OCI-LY1 (cell line): ENCODE measurements around the gene C2orf68.
A peak's percentile ranks its signal among the peaks of the same experiment; 100 is the strongest.

Source experiments
- H2AFZ ChIP-seq: fragments of 200-600 bp; sonication (generic), shearing (Covaris generic); 2 replicates; pipeline ENCODE4 v1.6.0; 2014; ENCODE audit warnings: antibody characterized with exemption, mild to moderate bottlenecking, low read length
- H3F3A ChIP-seq: fragments of 200-600 bp; sonication (generic), shearing (Covaris generic); 2 replicates; pipeline ENCODE4 v1.6.0; 2014; ENCODE audit warnings: mild to moderate bottlenecking, antibody characterized with exemption, low read length, moderate library complexity; ENCODE audit not compliant: insufficient read depth
- H3K27ac ChIP-seq: fragments of 200-600 bp; sonication (generic); 2 replicates; pipeline ENCODE4 v1.5.1; 2014; ENCODE audit warnings: low read length, mixed run types, mild to moderate bottlenecking, low read depth; ENCODE audit not compliant: poor library complexity, severe bottlenecking
- H3K27me3 ChIP-seq: fragments of 200-600 bp; sonication (generic); 2 replicates; pipeline ENCODE4 v1.6.0; 2014; ENCODE audit warnings: antibody characterized with exemption, mild to moderate bottlenecking, low read length, moderate library complexity; ENCODE audit not compliant: insufficient read depth
- H3K36me3 ChIP-seq: fragments of 200-600 bp; sonication (generic); 2 replicates; pipeline ENCODE4 v1.6.1; 2014; ENCODE audit warnings: mild to moderate bottlenecking, antibody characterized with exemption, low read length, moderate library complexity, mixed read lengths; ENCODE audit not compliant: insufficient read depth
- H3K4me1 ChIP-seq: fragments of 200-600 bp; sonication (generic); 2 replicates; pipeline ENCODE4 v1.5.1; 2014; ENCODE audit warnings: mild to moderate bottlenecking, low read length, moderate library complexity; ENCODE audit not compliant: insufficient read depth, severe bottlenecking
- H3K4me2 ChIP-seq: fragments of 200-600 bp; sonication (generic), shearing (Covaris generic); 2 replicates; pipeline ENCODE4 v1.6.1; 2014; ENCODE audit warnings: low read length
- H3K4me3 ChIP-seq: fragments of 200-600 bp; sonication (generic); 2 replicates; pipeline ENCODE4 v1.5.1; 2014; ENCODE audit warnings: low read length, low read depth, mild to moderate bottlenecking, mixed read lengths; ENCODE audit not compliant: poor library complexity, severe bottlenecking
- H3K79me2 ChIP-seq: fragments of 200-600 bp; shearing (Covaris generic); 2 replicates; pipeline ENCODE4 v1.6.1; 2016; ENCODE audit warnings: mixed run types, low read length, mixed read lengths; ENCODE audit not compliant: insufficient read depth
- H3K9ac ChIP-seq: fragments of 200-600 bp; sonication (generic), shearing (Covaris generic); 2 replicates; pipeline ENCODE4 v1.6.1; 2014; ENCODE audit warnings: mild to moderate bottlenecking, low read length, mixed read lengths
- H3K9me2 ChIP-seq: fragments of 200-600 bp; sonication (generic), shearing (Covaris generic); 2 replicates; pipeline ENCODE4 v1.6.1; 2014; ENCODE audit warnings: low read depth, mild to moderate bottlenecking, low read length, mixed read lengths
- H3K9me3 ChIP-seq: fragments of 200-600 bp; shearing (Covaris generic); 2 replicates; pipeline ENCODE4 v1.6.1; 2014; ENCODE audit warnings: low read length, mixed read lengths
- H4K20me1 ChIP-seq: fragments of 200-600 bp; sonication (generic), shearing (Covaris generic); 2 replicates; pipeline ENCODE4 v1.6.0; 2016; ENCODE audit warnings: mild to moderate bottlenecking, low read length; ENCODE audit not compliant: insufficient read depth
- EZH2 ChIP-seq: fragments of 200-600 bp; sonication (generic), shearing (Covaris generic); IDR thresholded peaks from 2 replicates; pipeline ENCODE4 v1.8.0; 2017; ENCODE audit warnings: borderline replicate concordance, mixed run types, mild to moderate bottlenecking, antibody characterized with exemption, low read length, moderate library complexity, mixed read lengths
- TF ChIP-seq, protein P1 (sequence below): fragments of 200-600 bp; sonication (generic), shearing (Covaris generic); IDR thresholded peaks from 2 replicates; pipeline ENCODE4 v1.5.1; 2017; ENCODE audit warnings: mild to moderate bottlenecking, antibody characterized with exemption, low read length, moderate library complexity, mixed read lengths

Gene C2orf68

DNA sequence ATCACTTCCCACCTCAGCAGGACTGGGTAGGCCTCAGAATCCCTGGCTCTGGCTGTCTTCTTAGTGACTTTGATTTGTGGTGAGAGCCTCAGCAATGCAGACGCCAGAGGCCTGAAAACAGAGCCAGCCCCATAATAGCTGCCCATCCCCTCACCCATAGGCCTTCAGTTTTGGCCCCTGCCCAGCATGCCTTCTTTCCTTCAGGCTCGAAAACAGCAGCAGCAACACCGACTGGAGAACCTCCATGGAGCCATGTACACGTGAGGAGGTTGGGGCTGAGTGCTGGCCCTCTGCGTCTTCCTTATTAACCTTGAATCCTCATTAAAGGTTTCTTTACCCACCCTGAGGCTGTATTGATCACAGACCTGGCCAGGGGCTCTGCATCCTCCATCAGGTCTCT, 14.6 kb downstream of the C2orf68 start:
- Histone ChIP-seq H2AFZ (no peak overlapping the region), H3K27ac (no peak overlapping the region), H3F3A (no peaks in the 10 kb centered on the region), H3K36me3 (peaks cover 6% of the 10 kb centered on the region; the same call in 1 of the 2 replicates), H4K20me1 (no peaks in the 10 kb centered on the region), H3K9me2 (no peaks in the 10 kb centered on the region), H3K9me3 (no peaks in the 10 kb centered on the region), H3K4me3 (no peak overlapping the region), H3K4me1 (peaks cover 22% of the 10 kb centered on the region), H3K4me2 (no peak overlapping the region), H3K9ac (no peak overlapping the region), H3K27me3 (no peaks in the 10 kb centered on the region), H3K79me2 (no peaks in the 10 kb centered on the region)
- no peak for TF ChIP-seq EZH2
- TF ChIP-seq, protein P1, sequence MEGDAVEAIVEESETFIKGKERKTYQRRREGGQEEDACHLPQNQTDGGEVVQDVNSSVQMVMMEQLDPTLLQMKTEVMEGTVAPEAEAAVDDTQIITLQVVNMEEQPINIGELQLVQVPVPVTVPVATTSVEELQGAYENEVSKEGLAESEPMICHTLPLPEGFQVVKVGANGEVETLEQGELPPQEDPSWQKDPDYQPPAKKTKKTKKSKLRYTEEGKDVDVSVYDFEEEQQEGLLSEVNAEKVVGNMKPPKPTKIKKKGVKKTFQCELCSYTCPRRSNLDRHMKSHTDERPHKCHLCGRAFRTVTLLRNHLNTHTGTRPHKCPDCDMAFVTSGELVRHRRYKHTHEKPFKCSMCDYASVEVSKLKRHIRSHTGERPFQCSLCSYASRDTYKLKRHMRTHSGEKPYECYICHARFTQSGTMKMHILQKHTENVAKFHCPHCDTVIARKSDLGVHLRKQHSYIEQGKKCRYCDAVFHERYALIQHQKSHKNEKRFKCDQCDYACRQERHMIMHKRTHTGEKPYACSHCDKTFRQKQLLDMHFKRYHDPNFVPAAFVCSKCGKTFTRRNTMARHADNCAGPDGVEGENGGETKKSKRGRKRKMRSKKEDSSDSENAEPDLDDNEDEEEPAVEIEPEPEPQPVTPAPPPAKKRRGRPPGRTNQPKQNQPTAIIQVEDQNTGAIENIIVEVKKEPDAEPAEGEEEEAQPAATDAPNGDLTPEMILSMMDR, result no peak

DNA sequence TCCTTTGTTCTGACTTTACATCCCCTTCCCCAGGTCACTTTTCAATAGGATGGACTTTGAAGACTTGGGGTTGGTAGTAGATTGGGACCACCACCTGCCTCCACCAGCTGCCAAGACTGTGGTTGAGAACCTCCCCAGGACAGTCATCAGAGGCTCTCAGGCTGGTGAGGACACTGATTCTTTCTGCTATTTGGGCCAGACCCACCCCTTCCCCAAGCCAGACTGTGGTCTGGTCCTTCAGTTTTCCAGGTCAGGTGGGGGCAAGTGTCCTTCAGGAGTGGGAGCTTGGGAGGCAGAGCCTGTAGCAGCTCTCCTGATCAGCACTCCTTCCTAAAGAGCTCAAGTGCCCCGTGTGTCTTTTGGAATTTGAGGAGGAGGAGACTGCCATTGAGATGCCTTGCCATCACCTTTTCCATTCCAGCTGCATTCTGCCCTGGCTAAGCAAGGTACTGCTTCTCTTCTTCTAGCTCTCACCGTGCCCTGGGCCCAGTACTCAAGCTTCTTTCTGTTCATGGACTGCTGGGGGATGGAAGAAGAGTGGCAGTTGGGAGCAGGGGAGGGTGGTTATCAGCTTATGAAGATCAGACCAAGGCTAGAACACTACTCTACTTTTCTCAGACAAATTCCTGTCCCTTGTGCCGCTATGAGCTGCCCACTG, 15.3 kb downstream of the C2orf68 start:
- Histone ChIP-seq H3F3A (no peaks in the 10 kb centered on the region), H3K27ac (no peak overlapping the region), H3K9ac (peak overlapping the region; percentile 88), H3K4me2 (peak overlapping the region; percentile 85), H3K9me3 (no peaks in the 10 kb centered on the region), H3K79me2 (no peaks in the 10 kb centered on the region), H2AFZ (no peak overlapping the region), H3K4me1 (peaks cover 18% of the 10 kb centered on the region), H3K27me3 (no peaks in the 10 kb centered on the region), H3K4me3 (peak overlapping the region; percentile 86), H3K9me2 (no peaks in the 10 kb centered on the region), H4K20me1 (no peaks in the 10 kb centered on the region), H3K36me3 (peaks cover 6% of the 10 kb centered on the region; the same call in 1 of the 2 replicates)
- TF ChIP-seq, protein P1, result no peak
- TF ChIP-seq EZH2, result no peak

DNA sequence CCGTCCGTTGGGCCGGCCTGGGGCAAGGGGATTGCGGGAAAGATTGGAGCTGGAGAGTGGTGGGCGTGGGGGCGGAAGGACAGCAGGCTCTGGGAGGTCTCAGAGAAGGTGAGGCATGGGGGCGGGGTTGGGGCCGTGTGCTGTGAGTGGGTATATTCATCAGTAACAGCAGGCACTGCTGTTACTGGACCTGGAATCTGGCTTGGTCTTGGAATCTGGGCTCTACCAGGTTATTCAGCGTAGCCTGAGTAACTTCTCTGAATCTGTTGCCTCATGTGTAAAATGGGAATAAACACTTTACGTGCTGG, 15.9 kb downstream of the C2orf68 start:
- H3K9me3 ChIP-seq, result no peaks in the 10 kb centered on the region
- H3K4me3 ChIP-seq, result peak overlapping the region; percentile 86
- H2AFZ ChIP-seq, result no peak overlapping the region
- H3K27me3 ChIP-seq, result no peaks in the 10 kb centered on the region
- peak overlapping the region; percentile 88 for H3K9ac ChIP-seq
- H3F3A ChIP-seq, result no peaks in the 10 kb centered on the region
- no peaks in the 10 kb centered on the region for H4K20me1 ChIP-seq
- peak overlapping the region; percentile 27 for H3K27ac ChIP-seq
- H3K9me2 ChIP-seq, result no peaks in the 10 kb centered on the region
- TF ChIP-seq, protein P1, result no peak
- TF ChIP-seq EZH2, result no peak
- H3K4me2 ChIP-seq, result peak overlapping the region; percentile 85
- H3K36me3 ChIP-seq, result peaks cover 6% of the 10 kb centered on the region; the same call in 1 of the 2 replicates
- H3K79me2 ChIP-seq, result no peaks in the 10 kb centered on the region
- peaks cover 18% of the 10 kb centered on the region for H3K4me1 ChIP-seq
